ENCODE measurements around the gene KLC1. TPM values are rescaled to one million over a fixed set of nuclear protein-coding genes. Genes with fewer than 3 reads are reported as not detected.

KLC1 gene
- total RNA-seq, 1 donor from 2014 or later: 155 TPM

GRCh38 chr14:103613517-103613916, 15.5 kb upstream of the KLC1 start:
- Mint-ChIP-seq H3K9me3 (peaks cover 7% of the 10 kb centered on the region), H3K4me1 (no peaks in the 10 kb centered on the region), H3K4me3 (no peak overlapping the region), H3K36me3 (ENCODE audit: low read depth) (peaks cover 6% of the 10 kb centered on the region), H3K27ac (no peak overlapping the region), H3K27me3 (peaks cover 6% of the 10 kb centered on the region)
- DNase-seq: peak; percentile 65
- intact Hi-C loops (cut with micrococcal nuclease): no loop called here

GRCh38 chr14:103616635-103617300, 12.2 kb upstream of the KLC1 start:
- intact Hi-C loops (cut with micrococcal nuclease): no loop called here
- H3K4me1 Mint-ChIP-seq: no peaks in the 10 kb centered on the region
- no peak overlapping the region for H3K27ac Mint-ChIP-seq
- no peak overlapping the region for H3K4me3 Mint-ChIP-seq
- no peak for DNase-seq
- H3K36me3 Mint-ChIP-seq (ENCODE audit: low read depth): no peaks in the 10 kb centered on the region
- H3K9me3 Mint-ChIP-seq: no peaks in the 10 kb centered on the region
- peaks cover 4% of the 10 kb centered on the region for H3K27me3 Mint-ChIP-seq

DNA sequence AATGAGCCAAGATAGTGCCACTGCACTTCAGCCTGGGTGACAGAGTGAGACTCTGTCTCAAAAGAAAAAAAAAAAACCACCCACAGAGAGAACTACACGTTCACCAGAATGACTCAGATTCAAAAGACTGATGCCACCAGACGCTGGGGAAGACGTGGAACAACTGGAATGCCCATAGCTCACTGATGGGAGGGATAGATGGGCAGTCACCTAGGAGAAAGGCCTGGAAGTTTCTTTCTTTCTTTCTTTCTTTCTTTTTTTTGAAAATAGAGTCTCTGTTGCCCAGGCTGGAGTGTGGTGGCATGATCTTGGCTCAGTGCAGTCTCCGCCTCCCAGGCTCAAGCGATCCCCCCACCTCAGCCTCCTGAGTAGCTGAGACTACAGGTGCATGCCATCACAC, 10.0 kb upstream of the KLC1 start:
- Mint-ChIP-seq H3K36me3 (ENCODE audit: low read depth) (no peaks in the 10 kb centered on the region), H3K9me3 (no peaks in the 10 kb centered on the region), H3K27ac (no peak overlapping the region), H3K4me3 (no peak overlapping the region), H3K4me1 (no peaks in the 10 kb centered on the region), H3K27me3 (peaks cover 4% of the 10 kb centered on the region)
- intact Hi-C loops (cut with micrococcal nuclease): no loop called here
- no peak for DNase-seq

GRCh38 chr14:103621860-103622259, 7.2 kb upstream of the KLC1 start:
- no peaks in the 10 kb centered on the region for H3K36me3 Mint-ChIP-seq (ENCODE audit: low read depth)
- no peak overlapping the region for H3K27ac Mint-ChIP-seq
- intact Hi-C loops (cut with micrococcal nuclease): no loop called here

GRCh38 chr14:103623308-103623707, 5.7 kb upstream of the KLC1 start:
- Mint-ChIP-seq H3K9me3 (no peaks in the 10 kb centered on the region), H3K4me1 (peaks cover 13% of the 10 kb centered on the region), H3K27me3 (peaks cover 4% of the 10 kb centered on the region), H3K27ac (no peak overlapping the region), H3K4me3 (no peak overlapping the region), H3K36me3 (ENCODE audit: low read depth) (no peaks in the 10 kb centered on the region)
- DNase-seq: no peak
- intact Hi-C loops (cut with micrococcal nuclease): no loop called here

More at GRCh38 chr14:103621860-103622259, 7.2 kb upstream of the KLC1 start:
- no peak for DNase-seq
- no peaks in the 10 kb centered on the region for H3K9me3 Mint-ChIP-seq
- H3K4me3 Mint-ChIP-seq: no peak overlapping the region
- H3K4me1 Mint-ChIP-seq: peaks cover 10% of the 10 kb centered on the region
- H3K27me3 Mint-ChIP-seq: peaks cover 4% of the 10 kb centered on the region

- H3K27me3 Mint-ChIP-seq: peaks cover 4% of the 10 kb centered on the region
- H3K36me3 Mint-ChIP-seq (ENCODE audit: low read depth): no peaks in the 10 kb centered on the region
- no peak for DNase-seq
- H3K9me3 Mint-ChIP-seq: no peaks in the 10 kb centered on the region
- no peak overlapping the region for H3K4me3 Mint-ChIP-seq
- H3K27ac Mint-ChIP-seq: no peak overlapping the region
- H3K4me1 Mint-ChIP-seq: peaks cover 13% of the 10 kb centered on the region
- intact Hi-C loops (cut with micrococcal nuclease): no loop called here
Observed at GRCh38 chr14:103623883-103624482, 5.0 kb upstream of the KLC1 start.

DNA sequence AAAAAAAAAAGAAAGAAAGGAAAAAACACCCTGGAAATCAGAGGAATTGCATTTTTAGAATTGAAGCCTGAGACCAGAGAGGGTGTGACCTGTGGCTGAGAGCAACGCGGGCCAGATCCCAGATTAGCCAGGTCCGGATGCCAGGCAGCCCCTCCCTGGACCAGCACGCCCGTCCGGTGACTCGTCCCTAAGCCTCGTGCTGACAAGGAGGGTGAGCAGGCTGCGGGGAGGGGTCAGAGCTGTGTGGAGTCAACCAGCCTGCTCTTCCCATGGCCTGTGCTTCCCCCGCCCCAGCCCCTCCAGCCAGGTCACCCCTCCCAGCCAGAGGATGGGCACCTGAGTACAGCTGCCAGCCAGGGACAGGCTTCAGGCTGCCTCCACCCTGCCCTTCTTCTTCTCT, 4.2 kb upstream of the KLC1 start:
- H3K27ac Mint-ChIP-seq: peak overlapping the region; percentile 75
- H3K27me3 Mint-ChIP-seq: peaks cover 4% of the 10 kb centered on the region
- peaks cover 13% of the 10 kb centered on the region for H3K4me1 Mint-ChIP-seq
- peak overlapping the region; percentile 71 for H3K4me3 Mint-ChIP-seq
- DNase-seq: peak; percentile 64
- no peaks in the 10 kb centered on the region for H3K36me3 Mint-ChIP-seq (ENCODE audit: low read depth)
- intact Hi-C loops (cut with micrococcal nuclease): loop anchor here (5.0 kb wide), 1 partner anchor 53 kb away; no protein-coding TSS in a partner anchor
- H3K9me3 Mint-ChIP-seq: no peaks in the 10 kb centered on the region

- peak overlapping the region; percentile 71 for H3K4me3 Mint-ChIP-seq
- peak overlapping the region; percentile 75 for H3K27ac Mint-ChIP-seq
- peak; percentile 78 for DNase-seq
- intact Hi-C loops (cut with micrococcal nuclease): loop anchor here (5.0 kb wide), 1 partner anchor 53 kb away; no protein-coding TSS in a partner anchor
- H3K9me3 Mint-ChIP-seq: no peaks in the 10 kb centered on the region
- peaks cover under 1% of the 10 kb centered on the region for H3K36me3 Mint-ChIP-seq (ENCODE audit: low read depth)
- H3K4me1 Mint-ChIP-seq: peaks cover 14% of the 10 kb centered on the region
- peaks cover 4% of the 10 kb centered on the region for H3K27me3 Mint-ChIP-seq
Observed at GRCh38 chr14:103625356-103626095, 3.5 kb upstream of the KLC1 start.

DNA sequence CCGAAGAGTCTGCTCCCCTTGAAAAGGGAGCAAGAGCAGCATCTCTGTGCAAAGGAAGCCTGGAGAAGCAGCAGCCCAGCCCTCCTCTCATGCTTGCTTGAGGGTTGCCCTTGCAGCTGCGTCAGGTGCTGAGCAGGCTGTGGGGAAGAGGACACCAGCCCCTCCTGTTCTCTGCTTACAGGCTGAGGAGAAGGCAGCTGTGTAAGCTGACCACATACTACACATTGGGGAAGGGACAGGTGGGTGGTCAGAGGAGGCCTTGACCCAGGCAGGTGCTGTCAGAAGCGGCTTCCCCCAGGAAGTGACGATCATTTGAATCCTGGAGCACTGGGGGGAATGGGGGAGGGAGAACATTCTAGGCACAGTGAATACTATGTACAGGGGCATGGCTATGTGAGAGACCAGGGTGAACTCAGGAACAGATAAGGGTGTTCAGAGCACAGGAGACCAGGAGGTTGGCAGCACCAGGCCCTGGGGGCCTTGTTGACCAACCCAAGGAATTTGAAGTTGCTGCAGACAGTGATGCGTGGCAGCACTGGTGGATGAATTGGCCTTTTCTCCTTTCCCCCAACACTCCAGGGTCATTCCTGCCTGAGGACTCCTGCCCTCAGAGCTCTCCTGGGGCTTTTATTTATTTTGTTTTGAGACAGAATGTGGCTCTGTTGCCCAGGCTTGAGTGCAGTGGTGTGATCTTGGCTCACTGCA, 2.7 kb upstream of the KLC1 start:
- Mint-ChIP-seq H3K36me3 (ENCODE audit: low read depth) (peaks cover 3% of the 10 kb centered on the region), H3K27me3 (no peaks in the 10 kb centered on the region), H3K4me1 (peaks cover 18% of the 10 kb centered on the region), H3K9me3 (no peaks in the 10 kb centered on the region), H3K27ac (no peak overlapping the region), H3K4me3 (no peak overlapping the region)
- intact Hi-C loops (cut with micrococcal nuclease): loop anchor here (5.0 kb wide), 1 partner anchor 54 kb away; no protein-coding TSS in a partner anchor
- DNase-seq: peak; percentile 60

DNA sequence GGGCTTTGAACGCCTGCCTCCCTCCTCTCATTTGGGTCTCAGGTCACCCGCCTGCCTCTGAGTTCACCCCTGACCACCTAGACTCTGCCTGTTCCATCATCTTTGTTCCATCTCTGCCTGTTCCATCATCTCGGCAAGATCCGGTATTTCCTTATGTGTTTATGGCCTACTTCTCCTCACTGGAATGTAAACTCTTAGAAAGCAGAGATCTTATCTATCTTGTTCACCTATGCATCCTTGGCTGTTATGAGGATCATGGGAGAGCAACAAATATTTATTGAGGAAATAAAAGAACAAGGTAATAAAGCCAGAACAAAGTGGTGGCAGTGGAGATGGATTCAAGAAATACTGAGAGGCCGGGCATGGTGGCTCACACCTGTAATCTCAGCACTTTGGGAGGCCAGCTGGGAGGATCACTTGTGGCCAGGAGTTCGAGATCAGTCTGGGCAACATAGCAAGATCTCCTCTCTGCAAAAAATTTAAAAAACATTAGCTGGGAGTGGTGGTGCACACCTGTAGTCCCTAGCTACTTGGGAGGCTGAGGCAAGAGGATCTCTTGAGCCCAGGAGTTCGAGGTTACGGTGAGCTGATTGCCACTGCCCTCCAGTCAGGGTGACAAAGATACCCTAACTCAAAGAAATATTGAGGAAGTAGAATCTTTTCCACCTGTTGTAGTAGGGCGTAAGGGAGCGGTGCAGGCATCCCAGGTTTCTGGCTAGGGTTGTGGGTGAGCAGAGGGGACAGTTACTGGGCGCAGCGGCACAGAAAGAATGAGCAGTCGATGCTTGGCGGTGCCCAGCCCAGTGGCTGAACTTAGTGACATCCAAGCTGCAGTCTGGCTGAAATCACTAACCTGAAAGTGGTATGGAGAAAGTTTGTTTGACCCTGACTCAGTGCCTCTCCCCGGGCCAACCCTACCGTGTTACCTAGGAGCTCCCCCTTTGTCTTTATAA, 1.7 kb upstream of the KLC1 start:
- Mint-ChIP-seq H3K27me3 (no peaks in the 10 kb centered on the region), H3K4me3 (peak overlapping the region; percentile 51), H3K36me3 (ENCODE audit: low read depth) (peaks cover 3% of the 10 kb centered on the region), H3K9me3 (no peaks in the 10 kb centered on the region), H3K4me1 (peaks cover 18% of the 10 kb centered on the region), H3K27ac (peak overlapping the region; percentile 83)
- intact Hi-C loops (cut with micrococcal nuclease): loop anchor here (2.0 to 5.0 kb wide), 4 partner anchors 21 to 293 kb away; partner anchors contain the start of genes XRCC3 and ZFYVE21
- DNase-seq: no peak

- Mint-ChIP-seq H3K4me1 (peaks cover 23% of the 10 kb centered on the region), H3K9me3 (no peaks in the 10 kb centered on the region), H3K27ac (peak overlapping the region; percentile 83), H3K27me3 (no peaks in the 10 kb centered on the region), H3K4me3 (peak overlapping the region; percentile 84), H3K36me3 (ENCODE audit: low read depth) (peaks cover 8% of the 10 kb centered on the region)
- DNase-seq: peak; percentile 68
- intact Hi-C loops (cut with micrococcal nuclease): loop anchor here (2.0 to 5.0 kb wide), 4 partner anchors 21 to 293 kb away; partner anchors contain the start of genes XRCC3 and ZFYVE21
Observed at GRCh38 chr14:103628221-103628683, 759 bp upstream of the KLC1 start.

DNA sequence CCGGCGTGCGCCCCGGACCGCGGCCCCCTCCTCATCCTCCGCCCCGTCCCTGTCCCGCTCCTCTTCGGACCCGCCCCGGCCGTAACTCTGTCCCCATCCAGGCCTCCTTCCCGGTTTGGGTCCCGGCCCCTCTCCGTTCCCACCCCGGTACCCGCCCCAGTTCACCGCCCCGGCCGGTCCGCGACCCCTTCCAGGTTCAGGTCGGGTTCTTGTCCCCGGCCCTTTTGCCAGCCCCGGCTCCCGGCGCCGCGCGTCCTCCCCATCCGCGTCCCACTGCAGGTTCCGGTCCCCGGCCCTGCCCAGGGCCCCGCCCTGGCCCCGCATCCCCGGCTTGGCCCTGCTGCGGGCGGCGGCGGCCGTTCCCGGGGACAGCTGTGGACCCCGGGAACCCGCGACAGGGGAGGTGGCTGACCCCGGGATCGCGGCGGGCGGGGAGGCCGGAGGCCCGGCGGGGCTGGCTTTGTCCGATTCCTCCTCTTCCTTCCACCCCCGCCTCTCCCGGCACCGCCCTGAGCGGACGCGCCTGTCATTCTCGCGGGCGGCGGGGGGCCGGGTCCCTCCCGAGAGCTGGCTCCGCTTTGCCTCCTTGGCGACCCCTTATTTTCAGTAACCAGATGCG, 601 bp downstream of the KLC1 start:
- peak overlapping the region; percentile 91 for H3K4me3 Mint-ChIP-seq

More for the DNA sequence above, 601 bp downstream of the KLC1 start:
- H3K27ac Mint-ChIP-seq: peak overlapping the region; percentile 95
- no peaks in the 10 kb centered on the region for H3K27me3 Mint-ChIP-seq
- peaks cover 31% of the 10 kb centered on the region for H3K4me1 Mint-ChIP-seq
- peak; percentile 89 for DNase-seq
- H3K9me3 Mint-ChIP-seq: no peaks in the 10 kb centered on the region
- intact Hi-C loops (cut with micrococcal nuclease): loop anchor here (2.0 to 5.0 kb wide), 4 partner anchors 23 to 291 kb away; partner anchors contain the start of genes XRCC3 and ZFYVE21
- H3K36me3 Mint-ChIP-seq (ENCODE audit: low read depth): peaks cover 15% of the 10 kb centered on the region
